ENCODE results near the gene PITPNB. TPM values are rescaled to one million over a fixed set of nuclear protein-coding genes. Genes with fewer than 3 reads are reported as not detected.

PITPNB gene
- total RNA-seq, 1 donor from 2014 or later = 74.4 TPM

DNA sequence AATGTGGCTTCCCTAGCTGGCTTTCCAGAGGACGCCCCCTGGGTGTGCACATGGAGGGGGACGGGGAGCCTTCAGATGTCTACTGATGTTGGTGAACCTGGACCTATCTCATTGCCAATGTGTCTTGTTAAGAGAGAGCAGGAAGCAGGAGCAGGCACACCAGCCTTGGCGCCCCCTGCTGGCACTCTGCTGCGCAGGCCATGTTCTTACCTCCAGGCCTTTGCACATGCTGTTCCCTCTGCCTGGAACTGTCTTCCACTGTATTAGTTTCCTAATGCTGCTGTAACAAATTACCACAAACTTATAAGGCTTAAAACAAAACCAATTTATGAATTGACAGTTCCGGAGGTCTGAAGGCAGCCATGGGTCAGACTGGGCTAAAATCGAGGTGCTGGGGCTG, 93.9 kb downstream of the PITPNB start:
- H3K27me3 Mint-ChIP-seq = no peaks in the 10 kb centered on the region
- H3K27ac Mint-ChIP-seq = no peak overlapping the region
- H3K36me3 Mint-ChIP-seq (ENCODE audit: insufficient read depth) = no peaks in the 10 kb centered on the region
- TF ChIP-seq, protein P1, sequence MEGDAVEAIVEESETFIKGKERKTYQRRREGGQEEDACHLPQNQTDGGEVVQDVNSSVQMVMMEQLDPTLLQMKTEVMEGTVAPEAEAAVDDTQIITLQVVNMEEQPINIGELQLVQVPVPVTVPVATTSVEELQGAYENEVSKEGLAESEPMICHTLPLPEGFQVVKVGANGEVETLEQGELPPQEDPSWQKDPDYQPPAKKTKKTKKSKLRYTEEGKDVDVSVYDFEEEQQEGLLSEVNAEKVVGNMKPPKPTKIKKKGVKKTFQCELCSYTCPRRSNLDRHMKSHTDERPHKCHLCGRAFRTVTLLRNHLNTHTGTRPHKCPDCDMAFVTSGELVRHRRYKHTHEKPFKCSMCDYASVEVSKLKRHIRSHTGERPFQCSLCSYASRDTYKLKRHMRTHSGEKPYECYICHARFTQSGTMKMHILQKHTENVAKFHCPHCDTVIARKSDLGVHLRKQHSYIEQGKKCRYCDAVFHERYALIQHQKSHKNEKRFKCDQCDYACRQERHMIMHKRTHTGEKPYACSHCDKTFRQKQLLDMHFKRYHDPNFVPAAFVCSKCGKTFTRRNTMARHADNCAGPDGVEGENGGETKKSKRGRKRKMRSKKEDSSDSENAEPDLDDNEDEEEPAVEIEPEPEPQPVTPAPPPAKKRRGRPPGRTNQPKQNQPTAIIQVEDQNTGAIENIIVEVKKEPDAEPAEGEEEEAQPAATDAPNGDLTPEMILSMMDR (IDR thresholded peaks at IDR 0.05; ENCODE audit: unreplicated experiment) = peak; percentile 37
- DNase-seq (ENCODE audit: low spot score, unreplicated experiment) = no peak
- no peaks in the 10 kb centered on the region for H3K9me3 Mint-ChIP-seq (ENCODE audit: low read depth)
- no peak overlapping the region for H3K4me3 Mint-ChIP-seq (ENCODE audit: low read depth)
- no peaks in the 10 kb centered on the region for H3K4me1 Mint-ChIP-seq (ENCODE audit: low read depth)

- DNase-seq (ENCODE audit: low spot score, unreplicated experiment) = no peak
- Mint-ChIP-seq H3K36me3 (ENCODE audit: insufficient read depth) (no peaks in the 10 kb centered on the region), H3K4me1 (ENCODE audit: low read depth) (no peaks in the 10 kb centered on the region), H3K9me3 (ENCODE audit: low read depth) (no peaks in the 10 kb centered on the region), H3K4me3 (ENCODE audit: low read depth) (no peak overlapping the region), H3K27me3 (peaks cover 3% of the 10 kb centered on the region), H3K27ac (no peak overlapping the region)
- TF ChIP-seq, protein P1 (IDR thresholded peaks at IDR 0.05; ENCODE audit: unreplicated experiment) = no peak
Measured at GRCh38 chr22:27823221-27823620, 95.8 kb downstream of the PITPNB start.

DNA sequence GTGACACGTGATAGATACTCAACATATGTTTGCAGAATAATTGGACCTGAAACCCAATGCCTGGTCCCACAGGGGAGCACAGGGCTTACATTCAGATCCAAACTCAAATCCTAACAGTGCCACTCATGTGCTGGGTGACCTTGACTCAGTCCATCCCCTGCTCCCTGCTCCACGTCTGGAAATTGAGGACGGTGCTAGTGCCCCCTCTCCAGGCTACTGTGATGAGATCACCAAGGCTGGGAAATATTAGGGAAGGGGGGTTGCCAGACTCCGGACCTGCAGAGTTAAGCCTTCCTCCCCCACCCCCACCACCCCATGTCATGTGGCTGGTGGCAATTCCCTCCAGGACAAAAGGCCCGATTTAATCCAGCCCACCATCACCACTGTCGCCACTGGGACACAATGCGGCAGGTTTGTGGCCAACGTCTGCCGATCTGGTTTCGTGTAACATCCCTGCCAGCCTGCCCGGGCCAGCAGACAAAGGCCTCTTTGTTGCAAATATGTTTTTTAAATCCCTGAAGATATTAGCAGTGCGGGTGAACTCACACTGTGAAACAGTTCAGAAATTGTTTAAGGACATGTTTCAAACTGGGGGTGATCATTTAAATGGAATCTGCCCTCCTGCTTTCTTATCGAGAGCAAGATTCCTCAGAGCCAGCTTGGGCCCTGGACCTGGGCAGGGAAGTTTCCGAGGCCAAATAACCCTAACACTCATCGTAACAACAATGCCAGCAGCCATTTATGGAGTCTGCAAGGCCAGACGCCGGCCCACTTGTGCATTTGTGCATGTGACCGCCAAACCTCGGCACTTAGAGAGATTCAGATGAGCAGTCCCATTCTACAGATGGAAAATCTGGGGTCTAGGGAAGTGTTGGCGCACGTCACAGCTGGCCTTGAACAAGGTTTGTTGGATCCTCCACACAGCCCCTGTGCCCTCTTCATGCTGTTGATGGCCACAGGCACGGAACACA, 97.9 kb downstream of the PITPNB start:
- TF ChIP-seq, protein P1 (IDR thresholded peaks at IDR 0.05; ENCODE audit: unreplicated experiment) = no peak
- no peaks in the 10 kb centered on the region for H3K4me1 Mint-ChIP-seq (ENCODE audit: low read depth)
- H3K36me3 Mint-ChIP-seq (ENCODE audit: insufficient read depth) = no peaks in the 10 kb centered on the region
- H3K4me3 Mint-ChIP-seq (ENCODE audit: low read depth) = no peak overlapping the region
- H3K27me3 Mint-ChIP-seq = peaks cover 12% of the 10 kb centered on the region
- no peak overlapping the region for H3K27ac Mint-ChIP-seq
- H3K9me3 Mint-ChIP-seq (ENCODE audit: low read depth) = no peaks in the 10 kb centered on the region
- no peak for DNase-seq (ENCODE audit: low spot score, unreplicated experiment)

GRCh38 chr22:27816552-27816951, 102.5 kb downstream of the PITPNB start:
- TF ChIP-seq, protein P1 (IDR thresholded peaks at IDR 0.05; ENCODE audit: unreplicated experiment) = no peak
- Mint-ChIP-seq H3K36me3 (ENCODE audit: insufficient read depth) (no peaks in the 10 kb centered on the region), H3K27me3 (peaks cover 20% of the 10 kb centered on the region), H3K27ac (no peak overlapping the region), H3K4me1 (ENCODE audit: low read depth) (no peaks in the 10 kb centered on the region), H3K4me3 (ENCODE audit: low read depth) (no peak overlapping the region), H3K9me3 (ENCODE audit: low read depth) (no peaks in the 10 kb centered on the region)
- DNase-seq (ENCODE audit: low spot score, unreplicated experiment) = no peak

- H3K4me3 Mint-ChIP-seq (ENCODE audit: low read depth) = no peak overlapping the region
- TF ChIP-seq, protein P1 (IDR thresholded peaks at IDR 0.05; ENCODE audit: unreplicated experiment) = no peak
- H3K27me3 Mint-ChIP-seq = peaks cover 26% of the 10 kb centered on the region
- no peak overlapping the region for H3K27ac Mint-ChIP-seq
- DNase-seq (ENCODE audit: low spot score, unreplicated experiment) = no peak
- no peaks in the 10 kb centered on the region for H3K4me1 Mint-ChIP-seq (ENCODE audit: low read depth)
- no peaks in the 10 kb centered on the region for H3K36me3 Mint-ChIP-seq (ENCODE audit: insufficient read depth)
- no peaks in the 10 kb centered on the region for H3K9me3 Mint-ChIP-seq (ENCODE audit: low read depth)
Measured at GRCh38 chr22:27815826-27816530, 103.1 kb downstream of the PITPNB start.
